Activated CD8-positive, alpha-beta memory T cell treated with anti-CD3 and anti-CD28 coated beads, Interleukin-2, amount 10 ng/mL, durations not matched to agents 7 days and 5 days (primary cell): ENCODE results near the gene RASL12. TPM values are rescaled to one million over a fixed set of nuclear protein-coding genes. Genes with fewer than 3 reads are reported as not detected.

Experiments
- ATAC-seq: fragments of 150-1000 bp; cut with Tn5 transposase; one replicate; pipeline ENCODE4 v1.10.0; 2021; ENCODE audit warnings: moderate library complexity
- CTCF ChIA-PET: fragments of 350-600 bp; sonication (Branson Sonifier 250); formaldehyde crosslinking; loops from one replicate; lab custom pipeline; 2021; ENCODE audit warnings: antibody characterized with exemption; lab: Charles Lee
- DNase-seq: peaks from one replicate; pipeline ENCODE4 v3.0.0-alpha.2; 2020
- H3K27ac Mint-ChIP-seq: one replicate; pipeline ENCODE4 v1.8.0; 2021; ENCODE audit warnings: mild to moderate bottlenecking, mixed read lengths
- H3K27me3 Mint-ChIP-seq: one replicate; pipeline ENCODE4 v1.8.0; 2021; ENCODE audit warnings: mixed read lengths
- H3K36me3 Mint-ChIP-seq: one replicate; pipeline ENCODE4 v1.8.0; 2021; ENCODE audit warnings: mild to moderate bottlenecking, mixed read lengths
- H3K4me1 Mint-ChIP-seq: one replicate; pipeline ENCODE4 v1.8.0; 2021; ENCODE audit warnings: mixed read lengths
- H3K4me3 Mint-ChIP-seq: one replicate; pipeline ENCODE4 v1.8.0; 2021; ENCODE audit warnings: mild to moderate bottlenecking, moderate library complexity, mixed read lengths
- H3K9me3 Mint-ChIP-seq: one replicate; pipeline ENCODE4 v1.8.0; 2022; ENCODE audit warnings: low read depth, mixed read lengths
- total RNA-seq, 2 experiments: library from RNA; stranded (reverse); gene quantifications; one replicate each; pipeline ENCODE4 v1.2.3, GENCODE V29; 2021

RASL12 gene
- total RNA-seq, 2 experiments from 2014 or later: not detected

GRCh38 chr15:65066001-65066634, 1.7 kb downstream of the RASL12 start:
- peaks cover 57% of the 10 kb centered on the region for H3K27me3 Mint-ChIP-seq
- H3K27ac Mint-ChIP-seq: no peak overlapping the region
- CTCF ChIA-PET: interaction anchor here (1.4 kb wide), 1 partner anchor 19 kb away, joined by 3 read pairs; no protein-coding TSS in a partner anchor
- peaks cover 2% of the 10 kb centered on the region for H3K4me1 Mint-ChIP-seq
- ATAC-seq (no peak), DNase-seq (no peak)
- no peaks in the 10 kb centered on the region for H3K9me3 Mint-ChIP-seq
- H3K36me3 Mint-ChIP-seq: no peaks in the 10 kb centered on the region
- no peak overlapping the region for H3K4me3 Mint-ChIP-seq

- no peak for DNase-seq
- no peak overlapping the region for H3K27ac Mint-ChIP-seq
- H3K9me3 Mint-ChIP-seq: no peaks in the 10 kb centered on the region
- CTCF ChIA-PET: interaction anchor here (0.7 to 1.6 kb wide), 2 partner anchors 38 to 335 kb away, joined by 4 read pairs; no protein-coding TSS in a partner anchor
- no peaks in the 10 kb centered on the region for H3K36me3 Mint-ChIP-seq
- peaks cover 42% of the 10 kb centered on the region for H3K27me3 Mint-ChIP-seq
- H3K4me1 Mint-ChIP-seq: peaks cover 2% of the 10 kb centered on the region
- no peak overlapping the region for H3K4me3 Mint-ChIP-seq
- no peak for ATAC-seq
These were observed 5.1 kb downstream of the RASL12 start for GRCh38 chr15:65062726-65063125.

GRCh38 chr15:65062061-65062460, 5.7 kb downstream of the RASL12 start:
- Mint-ChIP-seq H3K4me1 (no peaks in the 10 kb centered on the region), H3K4me3 (no peak overlapping the region), H3K27ac (no peak overlapping the region), H3K9me3 (no peaks in the 10 kb centered on the region), H3K27me3 (peaks cover 37% of the 10 kb centered on the region), H3K36me3 (no peaks in the 10 kb centered on the region)
- CTCF ChIA-PET: interaction anchor here (0.7 to 1.6 kb wide), 2 partner anchors 39 to 334 kb away, joined by 4 read pairs; no protein-coding TSS in a partner anchor
- ATAC-seq (no peak), DNase-seq (no peak)

- H3K4me1 Mint-ChIP-seq: peaks cover 4% of the 10 kb centered on the region
- no peak overlapping the region for H3K4me3 Mint-ChIP-seq
- DNase-seq (no peak), ATAC-seq (no peak)
- no peak overlapping the region for H3K27ac Mint-ChIP-seq
- H3K9me3 Mint-ChIP-seq: no peaks in the 10 kb centered on the region
- H3K36me3 Mint-ChIP-seq: no peaks in the 10 kb centered on the region
- CTCF ChIA-PET: interaction anchor here (0.9 to 1.9 kb wide), 4 partner anchors 19 to 41 kb away, joined by 3 to 5 read pairs (median 4); no protein-coding TSS in a partner anchor
- peaks cover 25% of the 10 kb centered on the region for H3K27me3 Mint-ChIP-seq
These were observed 7.0 kb downstream of the RASL12 start for GRCh38 chr15:65060641-65061397.

GRCh38 chr15:65059931-65060596, 7.7 kb downstream of the RASL12 start:
- Mint-ChIP-seq H3K27me3 (peaks cover 17% of the 10 kb centered on the region), H3K27ac (no peak overlapping the region), H3K4me3 (no peak overlapping the region), H3K36me3 (no peaks in the 10 kb centered on the region), H3K4me1 (peaks cover 12% of the 10 kb centered on the region), H3K9me3 (no peaks in the 10 kb centered on the region)
- ATAC-seq: no peak
- CTCF ChIA-PET: interaction anchor here (1.5 to 1.9 kb wide), 2 partner anchors 26 to 41 kb away, joined by 4 to 5 read pairs; no protein-coding TSS in a partner anchor
- no peak for DNase-seq

GRCh38 chr15:65059369-65059750, 8.4 kb downstream of the RASL12 start:
- H3K36me3 Mint-ChIP-seq: no peaks in the 10 kb centered on the region
- CTCF ChIA-PET: interaction anchor here (1.5 to 1.9 kb wide), 2 partner anchors 26 to 42 kb away, joined by 4 to 5 read pairs; no protein-coding TSS in a partner anchor
- H3K27me3 Mint-ChIP-seq: peaks cover 15% of the 10 kb centered on the region
- DNase-seq (no peak), ATAC-seq (no peak)
- no peaks in the 10 kb centered on the region for H3K9me3 Mint-ChIP-seq
- no peak overlapping the region for H3K4me3 Mint-ChIP-seq
- peaks cover 13% of the 10 kb centered on the region for H3K4me1 Mint-ChIP-seq
- H3K27ac Mint-ChIP-seq: no peak overlapping the region

GRCh38 chr15:65058394-65059368, 9.1 kb downstream of the RASL12 start:
- no peak for DNase-seq
- Mint-ChIP-seq H3K27me3 (peaks cover 11% of the 10 kb centered on the region), H3K4me1 (peaks cover 14% of the 10 kb centered on the region), H3K27ac (no peak overlapping the region), H3K36me3 (no peaks in the 10 kb centered on the region), H3K4me3 (no peak overlapping the region), H3K9me3 (no peaks in the 10 kb centered on the region)
- CTCF ChIA-PET: interaction anchor here (1.5 kb wide), 1 partner anchor 43 kb away, joined by 4 read pairs; no protein-coding TSS in a partner anchor
- ATAC-seq: no peak

GRCh38 chr15:65057549-65057940, 10.2 kb downstream of the RASL12 start:
- CTCF ChIA-PET: no interaction called here
- ATAC-seq (no peak), DNase-seq (no peak)
- Mint-ChIP-seq H3K27ac (no peak overlapping the region), H3K27me3 (peaks cover 9% of the 10 kb centered on the region), H3K9me3 (no peaks in the 10 kb centered on the region), H3K4me1 (peaks cover 14% of the 10 kb centered on the region), H3K36me3 (no peaks in the 10 kb centered on the region), H3K4me3 (no peak overlapping the region)

- no peak for ATAC-seq
- no peak overlapping the region for H3K27ac Mint-ChIP-seq
These were observed 10.8 kb downstream of the RASL12 start for GRCh38 chr15:65056868-65057548.

GRCh38 chr15:65056106-65056505, 11.7 kb downstream of the RASL12 start:
- ATAC-seq (no peak), DNase-seq (no peak)
- H3K4me3 Mint-ChIP-seq: no peak overlapping the region
- no peaks in the 10 kb centered on the region for H3K9me3 Mint-ChIP-seq
- CTCF ChIA-PET: interaction anchor here (1.0 to 5.6 kb wide), 6 partner anchors 13 to 241 kb away, joined by 3 to 26 read pairs (median 14); partner anchors contain the start of gene KBTBD13
- no peak overlapping the region for H3K27ac Mint-ChIP-seq
- H3K27me3 Mint-ChIP-seq: peaks cover 4% of the 10 kb centered on the region
- no peaks in the 10 kb centered on the region for H3K36me3 Mint-ChIP-seq
- H3K4me1 Mint-ChIP-seq: peaks cover 14% of the 10 kb centered on the region

More at GRCh38 chr15:65056868-65057548, 10.8 kb downstream of the RASL12 start:
- H3K9me3 Mint-ChIP-seq: no peaks in the 10 kb centered on the region
- peaks cover 4% of the 10 kb centered on the region for H3K27me3 Mint-ChIP-seq
- peaks cover 14% of the 10 kb centered on the region for H3K4me1 Mint-ChIP-seq
- DNase-seq: no peak
- no peaks in the 10 kb centered on the region for H3K36me3 Mint-ChIP-seq
- CTCF ChIA-PET: interaction anchor here (1.0 to 5.6 kb wide), 2 partner anchors 23 to 241 kb away, joined by 6 to 26 read pairs; no protein-coding TSS in a partner anchor
- no peak overlapping the region for H3K4me3 Mint-ChIP-seq

- DNase-seq: peak; percentile 64
- no peaks in the 10 kb centered on the region for H3K9me3 Mint-ChIP-seq
- CTCF ChIA-PET: interaction anchor here (0.8 to 5.6 kb wide), 14 partner anchors 12 to 242 kb away, joined by 3 to 26 read pairs (median 5); partner anchors contain the start of genes CLPX, KBTBD13 and UBAP1L
- H3K4me1 Mint-ChIP-seq: peaks cover 16% of the 10 kb centered on the region
- peaks cover 4% of the 10 kb centered on the region for H3K27me3 Mint-ChIP-seq
- peak; percentile 45 for ATAC-seq
- H3K4me3 Mint-ChIP-seq: no peak overlapping the region
- no peaks in the 10 kb centered on the region for H3K36me3 Mint-ChIP-seq
- no peak overlapping the region for H3K27ac Mint-ChIP-seq
These were observed 12.5 kb downstream of the RASL12 start for GRCh38 chr15:65055201-65055870.
